Left ventricle myocardium inferior (tissue), 1 donor: Measurements from ENCODE around the gene ARHGAP35. TPM values are rescaled to one million over a fixed set of nuclear protein-coding genes. Genes with fewer than 3 reads are reported as not detected.

Experiments used
- DNase-seq: peaks from one replicate; pipeline ENCODE4 v3.0.0-alpha.2; 2020
- H3K27ac ChIP-seq: fragments of 200-600 bp; replicated peaks from 2 replicates; pipeline ENCODE4 v1.8.0; 2021
- H3K27me3 ChIP-seq: fragments of 200-600 bp; 2 replicates; pipeline ENCODE4 v1.8.0; 2021; ENCODE audit warnings: low read depth
- H3K36me3 ChIP-seq: fragments of 200-600 bp; 2 replicates; pipeline ENCODE4 v1.8.0; 2021
- H3K4me1 ChIP-seq: fragments of 200-600 bp; 2 replicates; pipeline ENCODE4 v1.8.0; 2021
- H3K4me3 ChIP-seq: fragments of 200-600 bp; 2 replicates; pipeline ENCODE4 v1.8.0; 2021; ENCODE audit warnings: mild to moderate bottlenecking, moderate library complexity
- H3K9me3 ChIP-seq: fragments of 200-600 bp; replicated peaks from 2 replicates; pipeline ENCODE4 v1.8.0; 2021
- intact Hi-C: fragments of 100-400 bp; cut with micrococcal nuclease; formaldehyde crosslinking; loops from one replicate; pipeline ENCODE4 v1.11.0; 2022
- total RNA-seq: library from RNA; stranded (reverse); fragmentation: NEBNext Ultra II Directional; extraction: Animal tissue kit (Norgen Biotek cat#: 25700); gene quantifications from one replicate; pipeline ENCODE4 v1.2.1, GENCODE V29; 2021
- TF ChIP-seq, protein P1 (sequence below): fragments of 200-600 bp; IDR thresholded peaks from 2 replicates; pipeline ENCODE4 v1.8.0; 2021; ENCODE audit warnings: antibody characterized with exemption, mild to moderate bottlenecking, borderline replicate concordance
- donor health status: DM: no; HTN: yes; CAD: no; lungs with severe emphysema.

ARHGAP35 gene
- total RNA-seq, 1 donor from 2014 or later = 75.4 TPM

DNA sequence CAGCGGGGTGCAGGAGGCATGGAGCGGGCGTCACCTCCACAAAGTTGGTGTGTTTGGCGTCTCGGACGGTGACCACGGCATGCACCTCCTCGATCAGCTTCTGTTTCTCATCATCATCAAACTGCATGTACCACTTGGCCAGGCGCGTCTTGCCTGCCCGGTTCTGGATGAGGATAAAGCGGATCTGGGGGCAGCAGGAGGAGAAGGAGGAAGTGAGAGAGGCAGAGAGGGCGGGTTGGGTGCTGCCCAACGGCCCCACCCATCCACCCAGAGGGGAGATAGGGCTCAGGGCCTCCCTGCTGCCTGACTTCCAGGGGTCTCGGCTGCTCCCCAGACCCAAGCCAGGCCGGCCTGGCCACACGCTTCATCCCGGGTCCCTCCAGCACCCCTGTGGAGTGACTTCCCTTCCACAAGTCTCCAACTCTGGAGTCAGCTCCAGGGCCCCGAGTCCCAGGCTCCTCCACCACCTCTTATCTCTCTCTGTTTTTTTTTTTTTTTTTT, 14.8 kb upstream of the ARHGAP35 start:
- H3K36me3 ChIP-seq = peaks cover 33% of the 10 kb centered on the region
- H3K9me3 ChIP-seq = no peaks in the 10 kb centered on the region
- intact Hi-C loops = no loop called here
- TF ChIP-seq, protein P1, sequence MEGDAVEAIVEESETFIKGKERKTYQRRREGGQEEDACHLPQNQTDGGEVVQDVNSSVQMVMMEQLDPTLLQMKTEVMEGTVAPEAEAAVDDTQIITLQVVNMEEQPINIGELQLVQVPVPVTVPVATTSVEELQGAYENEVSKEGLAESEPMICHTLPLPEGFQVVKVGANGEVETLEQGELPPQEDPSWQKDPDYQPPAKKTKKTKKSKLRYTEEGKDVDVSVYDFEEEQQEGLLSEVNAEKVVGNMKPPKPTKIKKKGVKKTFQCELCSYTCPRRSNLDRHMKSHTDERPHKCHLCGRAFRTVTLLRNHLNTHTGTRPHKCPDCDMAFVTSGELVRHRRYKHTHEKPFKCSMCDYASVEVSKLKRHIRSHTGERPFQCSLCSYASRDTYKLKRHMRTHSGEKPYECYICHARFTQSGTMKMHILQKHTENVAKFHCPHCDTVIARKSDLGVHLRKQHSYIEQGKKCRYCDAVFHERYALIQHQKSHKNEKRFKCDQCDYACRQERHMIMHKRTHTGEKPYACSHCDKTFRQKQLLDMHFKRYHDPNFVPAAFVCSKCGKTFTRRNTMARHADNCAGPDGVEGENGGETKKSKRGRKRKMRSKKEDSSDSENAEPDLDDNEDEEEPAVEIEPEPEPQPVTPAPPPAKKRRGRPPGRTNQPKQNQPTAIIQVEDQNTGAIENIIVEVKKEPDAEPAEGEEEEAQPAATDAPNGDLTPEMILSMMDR = no peak
- no peak for DNase-seq
- H3K27ac ChIP-seq = no peak overlapping the region
- no peak overlapping the region for H3K4me3 ChIP-seq
- peaks cover 36% of the 10 kb centered on the region for H3K4me1 ChIP-seq
- H3K27me3 ChIP-seq = no peaks in the 10 kb centered on the region

DNA sequence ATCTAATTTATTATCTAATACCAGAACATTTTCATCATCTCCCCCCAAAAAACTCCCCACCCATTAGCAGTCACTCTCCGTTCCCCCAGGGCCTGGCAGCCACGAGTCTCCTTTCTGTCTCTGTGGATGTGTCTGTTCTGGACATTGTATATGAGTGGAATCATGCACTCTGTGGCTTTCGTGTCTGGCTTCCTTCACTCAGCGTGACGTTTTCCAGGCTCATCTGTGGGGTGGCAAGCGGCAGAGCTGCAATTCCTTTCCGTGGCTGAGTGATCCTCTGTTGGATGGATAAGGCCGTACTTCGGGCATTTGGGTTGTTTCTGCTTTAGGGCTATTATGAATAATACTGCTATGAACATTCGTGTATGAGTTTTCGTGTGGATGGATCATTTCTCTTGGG, 13.3 kb upstream of the ARHGAP35 start:
- intact Hi-C loops = no loop called here
- Histone ChIP-seq H3K4me1 (peaks cover 21% of the 10 kb centered on the region), H3K27ac (no peak overlapping the region), H3K36me3 (peaks cover 33% of the 10 kb centered on the region), H3K9me3 (no peaks in the 10 kb centered on the region), H3K4me3 (no peak overlapping the region), H3K27me3 (no peaks in the 10 kb centered on the region)
- TF ChIP-seq, protein P1 = no peak
- DNase-seq = no peak

DNA sequence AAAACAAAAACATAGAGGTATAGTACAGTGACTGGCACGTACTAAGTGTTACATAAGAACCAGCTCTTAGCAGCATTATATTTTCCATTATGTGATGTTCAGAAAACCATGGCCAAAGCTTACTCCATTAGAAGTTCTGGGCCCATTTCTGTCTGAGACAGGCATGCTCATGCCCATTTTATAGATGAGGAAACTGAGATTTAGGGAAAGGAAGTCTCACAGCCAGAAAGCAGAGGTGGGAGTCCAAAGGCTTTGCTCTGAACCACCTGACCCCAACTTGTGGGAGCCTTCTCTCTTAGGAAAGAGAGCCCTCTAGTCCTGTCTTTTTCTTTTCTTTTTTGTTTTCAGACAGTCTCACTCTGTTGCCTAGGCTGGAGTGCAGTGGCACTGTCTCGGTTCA, 12.4 kb upstream of the ARHGAP35 start:
- TF ChIP-seq, protein P1 = no peak
- no peak overlapping the region for H3K27ac ChIP-seq
- H3K36me3 ChIP-seq = peaks cover 26% of the 10 kb centered on the region
- H3K4me3 ChIP-seq = no peak overlapping the region
- no peak for DNase-seq
- intact Hi-C loops = no loop called here
- no peaks in the 10 kb centered on the region for H3K27me3 ChIP-seq
- H3K4me1 ChIP-seq = peaks cover 21% of the 10 kb centered on the region
- no peaks in the 10 kb centered on the region for H3K9me3 ChIP-seq

DNA sequence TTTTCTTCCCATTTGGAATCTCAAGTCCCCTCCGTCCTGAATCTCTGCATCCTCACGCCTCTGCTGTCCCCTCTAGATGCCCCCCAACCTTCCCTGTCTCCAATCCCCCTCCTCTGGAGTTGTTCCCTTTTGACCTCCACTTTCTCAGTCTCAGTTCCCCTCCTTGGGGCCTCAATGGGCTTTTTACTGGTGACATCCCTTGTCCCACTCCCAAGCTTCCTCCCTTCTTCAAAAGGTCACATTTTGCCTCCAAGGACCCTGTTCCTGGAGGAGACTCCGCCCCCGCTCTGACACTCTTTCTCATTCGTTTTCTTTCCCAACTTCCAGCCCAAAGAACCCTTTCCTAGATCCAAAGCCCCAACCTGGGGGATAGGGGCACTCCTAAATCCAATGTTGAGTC, 11.2 kb upstream of the ARHGAP35 start:
- peak overlapping the region; percentile 92 for H3K27ac ChIP-seq
- DNase-seq = no peak
- intact Hi-C loops = no loop called here

DNA sequence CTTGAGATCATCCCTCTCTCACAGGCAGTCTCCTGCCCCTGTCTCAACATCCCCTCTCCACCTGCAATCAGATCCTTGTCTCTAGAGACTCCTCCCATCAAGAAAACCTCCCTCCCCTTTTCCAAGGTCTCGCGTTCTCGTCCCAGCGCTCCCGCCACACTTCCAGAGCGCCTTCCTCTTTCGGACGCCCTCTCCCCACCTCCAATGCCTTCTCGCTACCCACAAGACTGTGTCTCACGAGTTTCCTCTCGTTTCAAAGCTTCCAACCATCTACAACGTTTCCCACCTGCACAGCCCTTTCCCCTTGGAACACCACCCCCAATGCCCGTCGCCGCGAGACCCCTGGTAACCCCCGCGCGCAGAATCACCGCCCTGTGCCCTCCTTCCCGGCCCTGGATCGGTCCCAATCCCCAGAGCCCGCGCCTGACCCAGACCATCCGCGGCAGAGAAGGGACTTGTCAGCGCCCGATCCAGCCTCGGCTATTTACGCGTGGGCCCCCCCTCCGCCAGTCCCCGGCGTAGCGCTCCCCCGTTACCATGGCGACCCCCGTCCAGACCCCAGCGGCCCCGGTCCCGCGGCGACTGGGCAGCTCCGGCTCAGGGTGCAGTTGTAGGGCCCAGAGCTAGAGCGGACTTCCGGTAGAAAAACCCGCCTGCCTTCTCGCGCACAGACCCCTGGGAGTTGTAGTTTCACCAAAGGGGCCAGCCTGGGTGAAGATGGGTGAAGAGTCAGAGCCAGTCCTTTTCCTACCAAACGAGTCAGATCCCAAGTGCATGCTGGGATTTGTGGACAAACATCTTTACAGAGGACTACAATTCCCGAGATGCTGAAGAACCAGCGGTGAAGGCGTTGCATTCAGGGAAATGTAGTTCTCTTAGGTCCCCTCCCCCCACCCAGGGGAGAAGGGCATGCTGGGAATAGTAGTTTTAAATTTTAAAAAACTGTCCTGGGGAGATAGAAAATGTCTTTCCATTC, 10.3 kb upstream of the ARHGAP35 start, which contains the start of gene AP2S1:
Gene AP2S1, minus strand, starts transcription at position 619 of the 976 bp plus-strand sequence. Its CDS starts 80 bp downstream, at position 539.
- H3K9me3 ChIP-seq = no peaks in the 10 kb centered on the region
- H3K4me3 ChIP-seq = peak within 1 kb of the TSS; percentile 96
- peaks cover 23% of the 10 kb centered on the region for H3K4me1 ChIP-seq
- H3K27ac ChIP-seq = peak within 1 kb of the TSS; percentile 92
- intact Hi-C loops = no loop called here
- DNase-seq = peak; percentile 93
- no peaks in the 10 kb centered on the region for H3K27me3 ChIP-seq
- H3K36me3 ChIP-seq = peaks cover 7% of the 10 kb centered on the region
- TF ChIP-seq, protein P1 = peak; percentile 19

More for the DNA sequence above, 11.2 kb upstream of the ARHGAP35 start:
- H3K4me3 ChIP-seq = peak overlapping the region; percentile 96
- H3K27me3 ChIP-seq = no peaks in the 10 kb centered on the region
- peaks cover 21% of the 10 kb centered on the region for H3K4me1 ChIP-seq
- peaks cover 16% of the 10 kb centered on the region for H3K36me3 ChIP-seq
- no peaks in the 10 kb centered on the region for H3K9me3 ChIP-seq
- TF ChIP-seq, protein P1 = no peak
